Activated CD8-positive, alpha-beta memory T cell treated with anti-CD3 and anti-CD28 coated beads, Interleukin-2, amount 50 U/mL, for 1 hour (primary cell): Measurements from ENCODE around the gene MMP25.
"Not testable (repeated sequence)": the region's sequence is repeated elsewhere in the genome, so short reads cannot be mapped to it uniquely, and the experiment has no call there.

Experiments used
- DNase-seq: peaks from one replicate; pipeline ENCODE4 v3.0.0-alpha.2; 2020; ENCODE audit errors: extremely low read depth

Gene MMP25

GRCh38 chr16:3030222-3031212 lies 15.8 kb upstream of the MMP25 start:
- DNase-seq, result no peak

- DNase-seq, result no peak
These were observed 13.7 kb upstream of the MMP25 start for GRCh38 chr16:3032624-3033023.

- no peak for DNase-seq
These were observed 10.9 kb upstream of the MMP25 start for GRCh38 chr16:3035289-3035971.

- no peak for DNase-seq
These were observed 10.2 kb upstream of the MMP25 start for GRCh38 chr16:3035972-3036725.

- no peak for DNase-seq
These were observed 9.5 kb upstream of the MMP25 start, which contains the start of gene BICDL2 for GRCh38 chr16:3036726-3037315. BICDL2 (minus strand) TSS chr16:3036944; CDS start chr16:3035496, 1,448 bp downstream.

GRCh38 chr16:3038256-3038655 lies 8.1 kb upstream of the MMP25 start:
- no peak for DNase-seq

- DNase-seq, result no peak
These were observed 7.5 kb upstream of the MMP25 start for GRCh38 chr16:3038896-3039295.

- DNase-seq, result no peak
These were observed 4.0 kb upstream of the MMP25 start for GRCh38 chr16:3042376-3042775.

- no peak for DNase-seq
These were observed 1.7 kb upstream of the MMP25 start for GRCh38 chr16:3044708-3045107.

- DNase-seq, result no peak
These were observed 453 bp downstream of the MMP25 start for GRCh38 chr16:3046641-3047386.

GRCh38 chr16:3047387-3047720 lies 993 bp downstream of the MMP25 start:
- no peak for DNase-seq

GRCh38 chr16:3049921-3050481 lies 3.6 kb downstream of the MMP25 start:
- no peak for DNase-seq

GRCh38 chr16:3050487-3050886 lies 4.1 kb downstream of the MMP25 start:
- no peak for DNase-seq

- DNase-seq, result no peak
These were observed 4.6 kb downstream of the MMP25 start for GRCh38 chr16:3051009-3051408.

GRCh38 chr16:3051494-3051893 lies 5.1 kb downstream of the MMP25 start:
- no peak for DNase-seq

- DNase-seq, result not testable (repeated sequence)
These were observed 6.4 kb downstream of the MMP25 start for GRCh38 chr16:3052571-3053329.

GRCh38 chr16:3053330-3053710 lies 7.0 kb downstream of the MMP25 start:
- DNase-seq, result not testable (repeated sequence)

- no peak for DNase-seq
These were observed 8.8 kb downstream of the MMP25 start for GRCh38 chr16:3054965-3055733.

- DNase-seq, result not testable (repeated sequence)
These were observed 9.4 kb downstream of the MMP25 start for GRCh38 chr16:3055734-3056115.
